NT2/D1 (cell line): ENCODE data around the gene IFNE.
"Not testable (repeated sequence)": the region's sequence is repeated elsewhere in the genome, so short reads cannot be mapped to it uniquely, and the experiment has no call there.

Experiments used
- DNase-seq: peaks from one replicate; pipeline ENCODE4 v3.0.0-alpha.2; 2011; ENCODE audit warnings: low read depth, low spot score
- H3K27me3 ChIP-seq: 2 replicates; pipeline ENCODE4 v1.6.0; 2011; ENCODE audit warnings: mild to moderate bottlenecking; ENCODE audit not compliant: insufficient read length, insufficient read depth
- H3K36me3 ChIP-seq: 2 replicates; pipeline ENCODE4 v1.6.1; 2011; ENCODE audit warnings: mild to moderate bottlenecking, low read length, mixed read lengths; ENCODE audit not compliant: insufficient read depth, insufficient read length
- H3K4me1 ChIP-seq: 2 replicates; pipeline ENCODE4 v1.5.1; 2011; ENCODE audit not compliant: insufficient read depth, insufficient read length
- H3K4me3 ChIP-seq: 2 replicates; pipeline ENCODE4 v1.5.1; 2011; ENCODE audit warnings: low read depth; ENCODE audit not compliant: insufficient read length
- H3K9ac ChIP-seq: 2 replicates; pipeline ENCODE4 v1.6.0; 2011; ENCODE audit warnings: low read depth; ENCODE audit not compliant: insufficient read length
- H3K9me3 ChIP-seq: 2 replicates; pipeline ENCODE4 v1.5.1; 2011; ENCODE audit warnings: mild to moderate bottlenecking, low read length; ENCODE audit not compliant: insufficient read depth
- SUZ12 ChIP-seq: IDR thresholded peaks from 2 replicates; pipeline ENCODE4 v1.6.1; 2011; ENCODE audit not compliant: insufficient read length, insufficient read depth; ENCODE audit errors: extremely low read depth
- YY1 ChIP-seq: IDR thresholded peaks from 2 replicates; pipeline ENCODE4 v1.6.1; 2011; ENCODE audit not compliant: insufficient read length, insufficient read depth
- ZNF274 ChIP-seq: IDR thresholded peaks from 2 replicates; pipeline ENCODE4 v1.6.1; 2011; ENCODE audit warnings: mild to moderate bottlenecking, low read depth, low read length

The IFNE gene

GRCh38 chr9:21461377-21461776, 20.7 kb downstream of the IFNE start:
- Histone ChIP-seq H3K4me3 (no peak overlapping the region), H3K36me3 (no peaks in the 10 kb centered on the region), H3K9ac (no peak overlapping the region), H3K27me3 (no peaks in the 10 kb centered on the region), H3K9me3 (peaks cover 21% of the 10 kb centered on the region), H3K4me1 (no peaks in the 10 kb centered on the region)
- TF ChIP-seq YY1 (no peak), ZNF274 (no peak), SUZ12 (no peak)
- no peak for DNase-seq

GRCh38 chr9:21455320-21455719, 26.8 kb downstream of the IFNE start:
- no peak for DNase-seq
- Histone ChIP-seq H3K27me3 (no peaks in the 10 kb centered on the region), H3K9ac (no peak overlapping the region), H3K4me3 (no peak overlapping the region), H3K9me3 (no peaks in the 10 kb centered on the region), H3K4me1 (no peaks in the 10 kb centered on the region), H3K36me3 (no peaks in the 10 kb centered on the region)
- TF ChIP-seq ZNF274 (no peak), SUZ12 (no peak), YY1 (no peak)

GRCh38 chr9:21454149-21454548, 28.0 kb downstream of the IFNE start:
- Histone ChIP-seq H3K4me3 (no peak overlapping the region), H3K9ac (no peak overlapping the region), H3K36me3 (no peaks in the 10 kb centered on the region), H3K27me3 (no peaks in the 10 kb centered on the region), H3K4me1 (no peaks in the 10 kb centered on the region), H3K9me3 (no peaks in the 10 kb centered on the region)
- DNase-seq: no peak
- TF ChIP-seq YY1 (no peak), SUZ12 (no peak), ZNF274 (no peak)

GRCh38 chr9:21452681-21453080, 29.4 kb downstream of the IFNE start:
- Histone ChIP-seq H3K9me3 (no peaks in the 10 kb centered on the region), H3K9ac (no peak overlapping the region), H3K27me3 (no peaks in the 10 kb centered on the region), H3K4me1 (no peaks in the 10 kb centered on the region), H3K4me3 (no peak overlapping the region), H3K36me3 (no peaks in the 10 kb centered on the region)
- no peak for TF ChIP-seq SUZ12
- no peak for TF ChIP-seq YY1
- TF ChIP-seq ZNF274: no peak
- no peak for DNase-seq

GRCh38 chr9:21450733-21451394, 31.2 kb downstream of the IFNE start:
- no peaks in the 10 kb centered on the region for H3K4me1 ChIP-seq
- TF ChIP-seq YY1: no peak
- no peak for TF ChIP-seq SUZ12
- no peak for TF ChIP-seq ZNF274
- H3K4me3 ChIP-seq: no peak overlapping the region
- DNase-seq: no peak
- no peak overlapping the region for H3K9ac ChIP-seq
- H3K27me3 ChIP-seq: no peaks in the 10 kb centered on the region
- no peaks in the 10 kb centered on the region for H3K36me3 ChIP-seq
- H3K9me3 ChIP-seq: no peaks in the 10 kb centered on the region

GRCh38 chr9:21449312-21449711, 32.8 kb downstream of the IFNE start:
- not testable (repeated sequence) for H3K9ac ChIP-seq, H3K27me3 ChIP-seq, DNase-seq, H3K4me3 ChIP-seq, H3K9me3 ChIP-seq, H3K36me3 ChIP-seq, H3K4me1 ChIP-seq

GRCh38 chr9:21443849-21444625, 38.1 kb downstream of the IFNE start:
- TF ChIP-seq ZNF274 (no peak), YY1 (no peak), SUZ12 (no peak)
- H3K9me3 ChIP-seq: no peaks in the 10 kb centered on the region
- no peak for DNase-seq
- no peaks in the 10 kb centered on the region for H3K4me1 ChIP-seq
- no peaks in the 10 kb centered on the region for H3K27me3 ChIP-seq
- no peak overlapping the region for H3K4me3 ChIP-seq
- H3K36me3 ChIP-seq: no peaks in the 10 kb centered on the region
- no peak overlapping the region for H3K9ac ChIP-seq
